SK-N-SH treated with all-trans-retinoic acid at 6 μM for 48 hours (cell line): ENCODE data around the gene TRIOBP.

ENCODE experiments used
- ARNTL ChIP-seq: fragments of 450-650 bp; formaldehyde crosslinking; IDR thresholded peaks from 2 replicates; pipeline ENCODE4 v1.5.0; 2020; ENCODE audit warnings: low read depth, mild to moderate bottlenecking, moderate library complexity, borderline replicate concordance
- ISL1 ChIP-seq: fragments of 250-450 bp; sonication (Bioruptor Pico); IDR thresholded peaks from 2 replicates; pipeline ENCODE4 v2.1.2; 2022; ENCODE audit warnings: mild to moderate bottlenecking, moderate library complexity
- OSR1 ChIP-seq: fragments of 250-450 bp; sonication (Bioruptor Pico); IDR thresholded peaks from 2 replicates; pipeline ENCODE4 v1.8.0; 2022; ENCODE audit warnings: moderate library complexity, mild to moderate bottlenecking, inconsistent platforms
- PATZ1 ChIP-seq: fragments of 250-450 bp; sonication (Bioruptor Pico); IDR thresholded peaks from 2 replicates; pipeline ENCODE4 v1.8.0; 2020; ENCODE audit warnings: mild to moderate bottlenecking, moderate library complexity, borderline replicate concordance
- PPARA ChIP-seq: fragments of 250-450 bp; sonication (Bioruptor Pico); IDR thresholded peaks from 2 replicates; pipeline ENCODE4 v1.5.0; 2020; ENCODE audit warnings: mild to moderate bottlenecking, borderline replicate concordance
- TOX ChIP-seq: fragments of 250-450 bp; sonication (Bioruptor Pico); IDR thresholded peaks from 2 replicates; pipeline ENCODE4 v1.8.0; 2021; ENCODE audit warnings: mild to moderate bottlenecking, moderate library complexity, borderline replicate concordance
- ZFP30 ChIP-seq: fragments of 450-650 bp; formaldehyde crosslinking; IDR thresholded peaks from 2 replicates; pipeline ENCODE4 v1.5.0; 2022; ENCODE audit warnings: mild to moderate bottlenecking, moderate library complexity

- TF ChIP-seq ZFP30 (CRISPR knock-in tag) (no peak), PATZ1 (CRISPR knock-in tag) (no peak), TOX (no peak), OSR1 (CRISPR knock-in tag) (no peak), ARNTL (CRISPR knock-in tag) (no peak), PPARA (no peak), ISL1 (CRISPR knock-in tag) (no peak)
Measured at GRCh38 chr22:37739611-37740049, 42.8 kb downstream of the TRIOBP start.
